ENCODE data around the gene MARCO.

- TF ChIP-seq REST (IDR thresholded peaks at IDR 0.05; ENCODE audit: insufficient read depth in 1 of 2, low read depth in 2 of 2, low read length in 2 of 2) (no peak), SIN3A (IDR thresholded peaks at IDR 0.05; ENCODE audit: borderline replicate concordance, insufficient read depth, low read length) (no peak), TAF1 (IDR thresholded peaks at IDR 0.05; ENCODE audit: borderline replicate concordance, insufficient read depth, low read length) (no peak), FOXP2 (optimal IDR thresholded peaks at IDR 0.05; ENCODE audit: borderline replicate concordance, extremely low read depth, extremely low read length, insufficient read depth) (no peak), POLR2AphosphoS5 (IDR thresholded peaks at IDR 0.05; ENCODE audit: low read depth, low read length) (no peak)
These were observed 31.6 kb downstream of the MARCO start for GRCh38 chr2:118973542-118973951.

Measured in PFSK-1 (cell line).